ENCODE results near the gene TRIO.

Gene TRIO

GRCh38 chr5:14505310-14506139, 362.4 kb downstream of the TRIO start:
- TF ChIP-seq EZH2 (IDR thresholded peaks at IDR 0.05) (no peak), FOXP2 (optimal IDR thresholded peaks at IDR 0.05; ENCODE audit: control extremely low read depth, extremely low read length, insufficient read depth) (no peak)
- H3K36me3 ChIP-seq (ENCODE audit: insufficient read depth, low read length), result no peaks in the 10 kb centered on the region; the same call in 1 of the 2 replicates
- H3K27ac ChIP-seq, result no peak overlapping the region
- H3K9me3 ChIP-seq (ENCODE audit: low read depth, low read length), result no peaks in the 10 kb centered on the region
- H3K4me3 ChIP-seq, result no peak overlapping the region
- DNase-seq (ENCODE audit: low read depth, low spot score), result no peak
- H3K9ac ChIP-seq (ENCODE audit: insufficient read length), result no peak overlapping the region

GRCh38 chr5:14506140-14506538, 363.0 kb downstream of the TRIO start:
- H3K27ac ChIP-seq, result no peak overlapping the region
- H3K9me3 ChIP-seq (ENCODE audit: low read depth, low read length), result no peaks in the 10 kb centered on the region
- H3K9ac ChIP-seq (ENCODE audit: insufficient read length), result no peak overlapping the region
- TF ChIP-seq EZH2 (IDR thresholded peaks at IDR 0.05), result no peak
- no peak for TF ChIP-seq POLR2AphosphoS5 (IDR thresholded peaks at IDR 0.05; ENCODE audit: borderline replicate concordance, low read depth, low read length)
- no peak for TF ChIP-seq FOXP2 (optimal IDR thresholded peaks at IDR 0.05; ENCODE audit: control extremely low read depth, extremely low read length, insufficient read depth)
- no peak for DNase-seq (ENCODE audit: low read depth, low spot score)
- H3K4me3 ChIP-seq, result no peak overlapping the region
- no peaks in the 10 kb centered on the region; the same call in 1 of the 2 replicates for H3K36me3 ChIP-seq (ENCODE audit: insufficient read depth, low read length)

GRCh38 chr5:14506661-14507060, 363.5 kb downstream of the TRIO start:
- no peak overlapping the region for H3K4me3 ChIP-seq
- no peak overlapping the region for H3K9ac ChIP-seq (ENCODE audit: insufficient read length)
- no peak for DNase-seq (ENCODE audit: low read depth, low spot score)
- TF ChIP-seq EZH2 (IDR thresholded peaks at IDR 0.05) (no peak), POLR2AphosphoS5 (IDR thresholded peaks at IDR 0.05; ENCODE audit: borderline replicate concordance, low read depth, low read length) (no peak), FOXP2 (optimal IDR thresholded peaks at IDR 0.05; ENCODE audit: control extremely low read depth, extremely low read length, insufficient read depth) (no peak)
- no peaks in the 10 kb centered on the region for H3K9me3 ChIP-seq (ENCODE audit: low read depth, low read length)
- no peak overlapping the region for H3K27ac ChIP-seq
- no peaks in the 10 kb centered on the region; the same call in 1 of the 2 replicates for H3K36me3 ChIP-seq (ENCODE audit: insufficient read depth, low read length)

- Histone ChIP-seq H3K27ac (no peak overlapping the region), H3K4me3 (no peak overlapping the region), H3K9ac (ENCODE audit: insufficient read length) (no peak overlapping the region), H3K36me3 (ENCODE audit: insufficient read depth, low read length) (no peaks in the 10 kb centered on the region; the same call in 1 of the 2 replicates), H3K9me3 (ENCODE audit: low read depth, low read length) (no peaks in the 10 kb centered on the region)
- DNase-seq (ENCODE audit: low read depth, low spot score), result no peak
- TF ChIP-seq EZH2 (IDR thresholded peaks at IDR 0.05) (no peak), POLR2AphosphoS5 (IDR thresholded peaks at IDR 0.05; ENCODE audit: borderline replicate concordance, low read depth, low read length) (no peak), FOXP2 (optimal IDR thresholded peaks at IDR 0.05; ENCODE audit: control extremely low read depth, extremely low read length, insufficient read depth) (no peak)
Observed at GRCh38 chr5:14507156-14507941, 364.2 kb downstream of the TRIO start.

GRCh38 chr5:14508046-14508445, 364.9 kb downstream of the TRIO start:
- H3K36me3 ChIP-seq (ENCODE audit: insufficient read depth, low read length), result no peaks in the 10 kb centered on the region; the same call in 1 of the 2 replicates
- no peak overlapping the region for H3K4me3 ChIP-seq
- no peaks in the 10 kb centered on the region for H3K9me3 ChIP-seq (ENCODE audit: low read depth, low read length)
- no peak for DNase-seq (ENCODE audit: low read depth, low spot score)
- no peak overlapping the region for H3K27ac ChIP-seq
- TF ChIP-seq POLR2AphosphoS5 (IDR thresholded peaks at IDR 0.05; ENCODE audit: borderline replicate concordance, low read depth, low read length), result no peak
- no peak for TF ChIP-seq FOXP2 (optimal IDR thresholded peaks at IDR 0.05; ENCODE audit: control extremely low read depth, extremely low read length, insufficient read depth)
- no peak for TF ChIP-seq EZH2 (IDR thresholded peaks at IDR 0.05)
- no peak overlapping the region for H3K9ac ChIP-seq (ENCODE audit: insufficient read length)

- DNase-seq (ENCODE audit: low read depth, low spot score), result no peak
- no peak overlapping the region for H3K27ac ChIP-seq
- no peak overlapping the region for H3K9ac ChIP-seq (ENCODE audit: insufficient read length)
- H3K4me3 ChIP-seq, result no peak overlapping the region
- TF ChIP-seq EZH2 (IDR thresholded peaks at IDR 0.05), result no peak
- no peak for TF ChIP-seq FOXP2 (optimal IDR thresholded peaks at IDR 0.05; ENCODE audit: control extremely low read depth, extremely low read length, insufficient read depth)
- no peak for TF ChIP-seq POLR2AphosphoS5 (IDR thresholded peaks at IDR 0.05; ENCODE audit: borderline replicate concordance, low read depth, low read length)
- H3K9me3 ChIP-seq (ENCODE audit: low read depth, low read length), result no peaks in the 10 kb centered on the region
- no peaks in the 10 kb centered on the region for H3K36me3 ChIP-seq (ENCODE audit: insufficient read depth, low read length)
Observed at GRCh38 chr5:14509556-14509955, 366.4 kb downstream of the TRIO start.

- H3K9ac ChIP-seq (ENCODE audit: insufficient read length), result no peak overlapping the region
- H3K4me3 ChIP-seq, result no peak overlapping the region
- H3K27ac ChIP-seq, result no peak overlapping the region
- TF ChIP-seq POLR2AphosphoS5 (IDR thresholded peaks at IDR 0.05; ENCODE audit: borderline replicate concordance, low read depth, low read length), result no peak
- no peak for TF ChIP-seq EZH2 (IDR thresholded peaks at IDR 0.05)
- no peak for TF ChIP-seq FOXP2 (optimal IDR thresholded peaks at IDR 0.05; ENCODE audit: control extremely low read depth, extremely low read length, insufficient read depth)
- H3K36me3 ChIP-seq (ENCODE audit: insufficient read depth, low read length), result no peaks in the 10 kb centered on the region
- no peak for DNase-seq (ENCODE audit: low read depth, low spot score)
- H3K9me3 ChIP-seq (ENCODE audit: low read depth, low read length), result no peaks in the 10 kb centered on the region
Observed at GRCh38 chr5:14510156-14510734, 367.1 kb downstream of the TRIO start.

- no peak overlapping the region for H3K9ac ChIP-seq (ENCODE audit: insufficient read length)
- TF ChIP-seq POLR2AphosphoS5 (IDR thresholded peaks at IDR 0.05; ENCODE audit: borderline replicate concordance, low read depth, low read length) (no peak), EZH2 (IDR thresholded peaks at IDR 0.05) (no peak), FOXP2 (optimal IDR thresholded peaks at IDR 0.05; ENCODE audit: control extremely low read depth, extremely low read length, insufficient read depth) (no peak)
- DNase-seq (ENCODE audit: low read depth, low spot score), result no peak
- no peaks in the 10 kb centered on the region for H3K36me3 ChIP-seq (ENCODE audit: insufficient read depth, low read length)
- H3K27ac ChIP-seq, result no peak overlapping the region
- H3K4me3 ChIP-seq, result no peak overlapping the region
- no peaks in the 10 kb centered on the region for H3K9me3 ChIP-seq (ENCODE audit: low read depth, low read length)
Observed at GRCh38 chr5:14510880-14511279, 367.7 kb downstream of the TRIO start.
